ENCODE data around the gene ME3.
"Not testable (repeated sequence)": the region's sequence is repeated elsewhere in the genome, so short reads cannot be mapped to it uniquely, and the experiment has no call there.

ME3 gene

GRCh38 chr11:86587264-86588193 lies 84.9 kb downstream of the ME3 start:
- no peak for DNase-seq (ENCODE audit: low spot score)

GRCh38 chr11:86586307-86586706 lies 86.1 kb downstream of the ME3 start:
- no peak for DNase-seq (ENCODE audit: low spot score)

GRCh38 chr11:86582898-86583297 lies 89.5 kb downstream of the ME3 start:
- DNase-seq (ENCODE audit: low spot score): no peak

- no peak for DNase-seq (ENCODE audit: low spot score)
Observed at GRCh38 chr11:86580535-86580934, 91.9 kb downstream of the ME3 start.

DNA sequence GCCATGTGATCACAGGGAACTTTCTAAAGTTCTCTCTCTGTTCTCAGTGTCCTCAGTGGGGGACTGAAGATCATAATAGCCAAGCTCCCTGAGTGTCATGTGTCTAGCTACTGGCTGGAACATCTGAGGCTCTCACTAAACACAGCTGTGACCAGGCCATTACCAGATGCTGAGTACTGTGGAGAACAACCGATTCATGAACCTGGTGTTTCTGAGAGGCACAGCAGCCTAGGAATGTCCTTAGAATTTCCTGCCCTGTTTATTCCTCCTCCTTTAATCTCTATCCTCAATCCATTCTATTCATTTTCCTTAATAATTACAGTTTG lies 93.0 kb downstream of the ME3 start:
- no peak for DNase-seq (ENCODE audit: low spot score)

- DNase-seq (ENCODE audit: low spot score): no peak
Observed at GRCh38 chr11:86578727-86579405, 93.5 kb downstream of the ME3 start.

GRCh38 chr11:86577644-86578636 lies 94.5 kb downstream of the ME3 start:
- no peak for DNase-seq (ENCODE audit: low spot score)

GRCh38 chr11:86576946-86577624 lies 95.3 kb downstream of the ME3 start:
- DNase-seq (ENCODE audit: low spot score): no peak

DNA sequence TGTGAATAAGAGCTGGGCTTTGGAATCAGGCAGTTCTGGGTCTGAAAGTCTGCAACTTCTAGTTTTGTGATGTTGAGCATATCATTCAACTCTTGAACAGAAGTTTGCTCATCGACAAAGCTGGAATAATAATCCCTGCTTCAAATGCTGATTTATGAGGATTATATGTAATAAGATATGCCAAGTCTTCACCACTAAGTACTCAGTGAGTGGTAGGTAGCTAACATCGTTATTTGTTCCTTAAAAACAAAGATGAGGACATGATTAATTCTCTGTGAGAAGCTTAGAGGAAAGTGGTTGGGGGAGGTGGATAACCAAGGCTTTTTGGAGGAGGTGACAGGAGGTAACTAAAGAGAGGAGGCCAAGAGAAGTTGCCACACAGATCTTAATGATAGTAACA lies 96.5 kb downstream of the ME3 start:
- DNase-seq (ENCODE audit: low spot score): no peak

- DNase-seq (ENCODE audit: low spot score): no peak
Observed at GRCh38 chr11:86575208-86575855, 97.1 kb downstream of the ME3 start.

- DNase-seq (ENCODE audit: low spot score): no peak
Observed at GRCh38 chr11:86574493-86575207, 97.8 kb downstream of the ME3 start.

- DNase-seq (ENCODE audit: low spot score): no peak
Observed at GRCh38 chr11:86571273-86571948, 101.0 kb downstream of the ME3 start.

DNA sequence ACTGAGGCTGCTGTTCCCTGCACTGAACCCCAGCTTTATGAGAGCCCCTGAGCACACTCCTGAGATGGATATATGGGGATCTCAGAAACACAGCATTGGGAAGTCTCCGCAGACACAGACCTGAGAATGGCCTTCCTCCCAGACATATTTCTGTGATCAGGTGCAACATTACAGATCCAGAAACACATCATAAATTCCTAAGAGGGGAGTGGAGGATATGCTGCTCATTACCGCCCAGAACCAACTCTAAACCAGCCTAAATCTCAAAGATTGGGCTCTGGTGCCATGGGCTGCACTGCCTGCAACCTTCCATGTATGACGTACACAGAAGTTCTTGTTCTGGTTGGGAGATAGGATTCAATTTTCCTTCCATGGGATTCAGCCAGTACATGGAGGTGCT lies 102.0 kb downstream of the ME3 start:
- DNase-seq (ENCODE audit: low spot score): no peak

GRCh38 chr11:86570020-86570419 lies 102.4 kb downstream of the ME3 start:
- DNase-seq (ENCODE audit: low spot score): no peak

- no peak for DNase-seq (ENCODE audit: low spot score)
Observed at GRCh38 chr11:86569109-86569508, 103.3 kb downstream of the ME3 start.

- no peak for DNase-seq (ENCODE audit: low spot score)
Observed at GRCh38 chr11:86565801-86566312, 106.6 kb downstream of the ME3 start.

- DNase-seq (ENCODE audit: low spot score): no peak
Observed at GRCh38 chr11:86565388-86565787, 107.0 kb downstream of the ME3 start.

DNA sequence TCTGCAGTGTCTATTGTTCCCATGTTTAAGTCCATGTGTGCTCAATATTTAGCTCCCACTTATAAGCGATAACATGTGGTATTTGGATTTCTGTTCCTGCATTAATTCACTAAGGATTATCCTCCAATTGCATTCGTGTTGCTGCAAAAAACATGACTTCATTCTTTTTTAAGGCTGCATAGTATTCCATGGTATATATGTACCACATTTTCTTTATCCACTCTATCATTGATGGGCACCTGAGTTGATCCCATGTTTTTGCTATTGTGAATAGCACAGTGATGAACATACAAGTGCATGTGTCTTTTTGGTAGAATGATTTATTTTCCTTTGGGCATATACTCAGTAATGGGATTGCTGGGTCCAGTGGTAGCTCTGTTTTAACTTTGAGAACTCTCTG lies 109.6 kb downstream of the ME3 start:
- DNase-seq (ENCODE audit: low spot score): not testable (repeated sequence)

- DNase-seq (ENCODE audit: low spot score): no peak
Observed at GRCh38 chr11:86559311-86559945, 113.0 kb downstream of the ME3 start.

Data from left forelimb (tissue), 1 donor.